Loucy (cell line): ENCODE measurements around the gene PPP2R5C.

Source experiments
- H2AFZ ChIP-seq: fragments of 200-600 bp; sonication (generic); 2 replicates; pipeline ENCODE4 v1.6.0; 2016; ENCODE audit warnings: antibody characterized with exemption, mild to moderate bottlenecking, low read length, moderate library complexity
- H3F3A ChIP-seq: fragments of 200-600 bp; 2 replicates; pipeline ENCODE4 v1.6.0; 2016; ENCODE audit warnings: antibody characterized with exemption, low read depth, mild to moderate bottlenecking
- H3K27me3 ChIP-seq: fragments of 200-600 bp; sonication (generic); 2 replicates; pipeline ENCODE4 v1.6.1; 2014; ENCODE audit warnings: low read length, mild to moderate bottlenecking; ENCODE audit not compliant: insufficient read depth, poor library complexity, severe bottlenecking
- H3K36me3 ChIP-seq: fragments of 200-600 bp; sonication (generic); 2 replicates; pipeline ENCODE4 v1.6.1; 2016; ENCODE audit warnings: low read length; ENCODE audit not compliant: insufficient read depth
- H3K4me1 ChIP-seq: fragments of 200-600 bp; sonication (generic); 2 replicates; pipeline ENCODE4 v1.5.1; 2014; ENCODE audit warnings: low read length, mild to moderate bottlenecking; ENCODE audit not compliant: insufficient read depth, poor library complexity, severe bottlenecking
- H3K4me2 ChIP-seq: fragments of 200-600 bp; sonication (generic); 2 replicates; pipeline ENCODE4 v1.6.0; 2014; ENCODE audit warnings: antibody characterized with exemption, low read length, low read depth, mild to moderate bottlenecking; ENCODE audit not compliant: poor library complexity, severe bottlenecking
- H3K4me3 ChIP-seq: fragments of 200-600 bp; sonication (generic); 2 replicates; pipeline ENCODE4 v1.5.1; 2014; ENCODE audit warnings: low read length, mild to moderate bottlenecking, mixed read lengths; ENCODE audit not compliant: poor library complexity, severe bottlenecking
- H3K79me2 ChIP-seq: fragments of 200-600 bp; sonication (generic); 2 replicates; pipeline ENCODE4 v1.6.1; 2014; ENCODE audit warnings: low read length; ENCODE audit not compliant: insufficient read depth
- H3K9ac ChIP-seq: fragments of 200-600 bp; sonication (generic); 2 replicates; pipeline ENCODE4 v1.6.0; 2014; ENCODE audit warnings: mild to moderate bottlenecking, low read depth, low read length, moderate library complexity; ENCODE audit not compliant: poor library complexity, severe bottlenecking
- H3K9me2 ChIP-seq: fragments of 200-600 bp; sonication (generic); replicated peaks from 2 replicates; pipeline ENCODE4 v1.6.1; 2016; ENCODE audit warnings: low read depth, low read length, mixed read lengths
- H3K9me3 ChIP-seq: fragments of 200-600 bp; sonication (generic); 2 replicates; pipeline ENCODE4 v1.6.1; 2014; ENCODE audit warnings: mild to moderate bottlenecking, antibody characterized with exemption, low read length, low read depth; ENCODE audit not compliant: insufficient read depth
- H4K20me1 ChIP-seq: fragments of 200-600 bp; sonication (generic); 2 replicates; pipeline ENCODE4 v1.6.0; 2014; ENCODE audit warnings: antibody characterized with exemption, low read length, mild to moderate bottlenecking; ENCODE audit not compliant: insufficient read depth, poor library complexity, severe bottlenecking
- EZH2phosphoT487 ChIP-seq: fragments of 200-600 bp; IDR thresholded peaks from 2 replicates; pipeline ENCODE4 v1.6.1; 2018; ENCODE audit warnings: antibody characterized with exemption, mild to moderate bottlenecking, moderate library complexity, borderline replicate concordance
- TF ChIP-seq, protein P1 (sequence below): fragments of 200-600 bp; sonication (generic); conservative IDR thresholded peaks from 2 replicates; pipeline ENCODE4 v1.5.1; 2014; ENCODE audit warnings: mild to moderate bottlenecking, antibody characterized with exemption, low read length

Gene PPP2R5C

DNA sequence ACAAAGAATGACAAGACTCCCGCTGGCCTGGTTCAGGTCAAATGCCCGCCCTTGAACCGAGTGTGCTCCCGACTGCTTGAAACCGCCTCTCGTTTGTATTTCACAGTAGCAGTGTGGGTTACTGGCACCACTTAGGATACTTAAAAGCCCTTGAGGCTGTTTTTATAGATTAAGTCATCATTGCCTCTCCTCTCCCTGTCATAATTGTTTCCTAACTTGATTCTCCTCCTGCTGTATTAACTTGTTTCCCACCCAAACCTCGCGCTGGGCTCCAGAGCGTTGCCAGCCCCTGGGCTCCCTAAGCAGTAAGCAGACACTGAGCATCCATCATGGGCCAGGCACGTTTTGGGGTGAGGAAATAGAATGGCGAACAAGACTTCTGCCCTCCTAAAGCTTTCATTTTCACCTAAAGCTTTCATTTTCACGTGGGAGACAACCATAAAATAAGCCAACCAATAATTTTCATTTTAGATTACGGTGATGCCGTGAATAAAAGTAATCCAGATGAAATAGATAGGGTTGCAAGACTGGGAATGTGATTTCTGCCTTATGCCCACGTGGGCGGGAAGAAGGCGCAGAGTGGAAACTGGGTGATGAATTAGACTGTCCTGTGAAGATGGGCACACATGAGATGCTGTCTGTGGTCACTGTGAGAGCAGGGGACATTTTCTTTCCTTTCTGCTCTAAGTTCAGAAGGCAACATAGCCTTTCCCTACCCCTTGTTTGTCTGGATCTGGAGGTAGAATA, 97.5 kb downstream of the PPP2R5C start:
- H3F3A ChIP-seq: no peaks in the 10 kb centered on the region
- TF ChIP-seq EZH2phosphoT487: no peak
- TF ChIP-seq, protein P1, sequence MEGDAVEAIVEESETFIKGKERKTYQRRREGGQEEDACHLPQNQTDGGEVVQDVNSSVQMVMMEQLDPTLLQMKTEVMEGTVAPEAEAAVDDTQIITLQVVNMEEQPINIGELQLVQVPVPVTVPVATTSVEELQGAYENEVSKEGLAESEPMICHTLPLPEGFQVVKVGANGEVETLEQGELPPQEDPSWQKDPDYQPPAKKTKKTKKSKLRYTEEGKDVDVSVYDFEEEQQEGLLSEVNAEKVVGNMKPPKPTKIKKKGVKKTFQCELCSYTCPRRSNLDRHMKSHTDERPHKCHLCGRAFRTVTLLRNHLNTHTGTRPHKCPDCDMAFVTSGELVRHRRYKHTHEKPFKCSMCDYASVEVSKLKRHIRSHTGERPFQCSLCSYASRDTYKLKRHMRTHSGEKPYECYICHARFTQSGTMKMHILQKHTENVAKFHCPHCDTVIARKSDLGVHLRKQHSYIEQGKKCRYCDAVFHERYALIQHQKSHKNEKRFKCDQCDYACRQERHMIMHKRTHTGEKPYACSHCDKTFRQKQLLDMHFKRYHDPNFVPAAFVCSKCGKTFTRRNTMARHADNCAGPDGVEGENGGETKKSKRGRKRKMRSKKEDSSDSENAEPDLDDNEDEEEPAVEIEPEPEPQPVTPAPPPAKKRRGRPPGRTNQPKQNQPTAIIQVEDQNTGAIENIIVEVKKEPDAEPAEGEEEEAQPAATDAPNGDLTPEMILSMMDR: no peak
- H3K4me2 ChIP-seq: no peak overlapping the region
- H3K9ac ChIP-seq: no peak overlapping the region
- no peaks in the 10 kb centered on the region for H3K27me3 ChIP-seq
- H3K79me2 ChIP-seq: peaks cover 95% of the 10 kb centered on the region
- H3K4me1 ChIP-seq: peaks cover 6% of the 10 kb centered on the region
- no peak overlapping the region for H3K4me3 ChIP-seq
- H3K9me2 ChIP-seq: no peaks in the 10 kb centered on the region
- peaks cover 75% of the 10 kb centered on the region for H4K20me1 ChIP-seq
- no peak overlapping the region for H2AFZ ChIP-seq
- H3K9me3 ChIP-seq: no peaks in the 10 kb centered on the region
- H3K36me3 ChIP-seq: peaks cover 64% of the 10 kb centered on the region

DNA sequence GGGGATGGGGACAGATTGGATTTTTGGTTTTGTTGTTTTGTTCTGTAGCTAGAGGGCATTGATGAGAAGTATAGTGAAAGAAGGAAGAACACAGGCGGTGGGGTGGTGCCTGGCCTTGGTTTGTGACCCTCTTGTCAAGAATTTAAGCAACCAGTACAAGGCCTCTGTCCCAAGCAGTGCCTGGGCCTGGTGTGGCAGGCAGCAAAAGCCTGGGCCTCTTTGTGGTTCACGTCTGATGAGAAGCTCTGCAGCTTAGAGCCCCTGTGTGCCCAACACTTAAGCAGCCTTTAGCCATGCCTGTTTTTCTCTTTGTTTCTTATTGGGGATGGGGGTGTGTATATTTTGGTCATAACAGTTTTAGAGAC, 98.0 kb downstream of the PPP2R5C start:
- Histone ChIP-seq H3K9me3 (no peaks in the 10 kb centered on the region), H3K9ac (no peak overlapping the region), H3K4me2 (no peak overlapping the region), H3K79me2 (peaks cover 95% of the 10 kb centered on the region), H3K9me2 (no peaks in the 10 kb centered on the region), H3K27me3 (no peaks in the 10 kb centered on the region), H4K20me1 (peaks cover 75% of the 10 kb centered on the region), H3K36me3 (peaks cover 69% of the 10 kb centered on the region), H3F3A (no peaks in the 10 kb centered on the region), H3K4me1 (peaks cover under 1% of the 10 kb centered on the region), H2AFZ (no peak overlapping the region), H3K4me3 (no peak overlapping the region)
- TF ChIP-seq, protein P1: no peak
- no peak for TF ChIP-seq EZH2phosphoT487

DNA sequence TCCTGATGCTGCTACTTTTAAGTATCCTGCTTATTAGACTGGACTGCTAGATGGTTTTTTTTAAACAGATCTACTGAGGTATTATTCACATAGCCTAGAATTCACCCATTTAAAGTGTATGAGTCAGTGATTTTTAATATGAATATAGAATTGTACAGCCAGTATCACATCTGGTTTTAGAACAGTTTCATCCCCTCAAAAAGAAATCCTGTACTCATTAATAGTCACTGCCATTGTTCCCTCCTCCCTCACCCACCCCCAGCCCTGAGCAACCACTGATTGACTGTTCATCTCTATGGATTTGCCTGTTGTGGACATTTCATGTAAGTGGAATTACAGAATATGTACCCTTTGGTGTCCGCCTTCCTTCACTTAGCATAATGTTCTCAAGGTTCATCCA, 98.4 kb downstream of the PPP2R5C start:
- Histone ChIP-seq H2AFZ (no peak overlapping the region), H3K79me2 (peaks cover 96% of the 10 kb centered on the region), H3K4me1 (no peaks in the 10 kb centered on the region), H3K9me2 (no peaks in the 10 kb centered on the region), H3K4me3 (no peak overlapping the region), H3K9me3 (no peaks in the 10 kb centered on the region), H4K20me1 (peaks cover 72% of the 10 kb centered on the region), H3K36me3 (peaks cover 74% of the 10 kb centered on the region), H3F3A (no peaks in the 10 kb centered on the region), H3K9ac (no peak overlapping the region), H3K27me3 (no peaks in the 10 kb centered on the region), H3K4me2 (no peak overlapping the region)
- TF ChIP-seq, protein P1: no peak
